PFSK-1 (cell line): ENCODE data around the gene OAS3.

Source experiments
- POLR2AphosphoS5 ChIP-seq: IDR thresholded peaks from 2 replicates; pipeline ENCODE4 v1.6.1; 2012; ENCODE audit warnings: low read depth, mild to moderate bottlenecking, control low read depth, low read length, moderate library complexity
- TAF1 ChIP-seq: IDR thresholded peaks from 2 replicates; pipeline ENCODE4 v1.6.1; 2012; ENCODE audit warnings: low read length, control low read depth, borderline replicate concordance; ENCODE audit not compliant: insufficient read depth
- TF ChIP-seq, protein P1 (sequence below), 2 experiments: IDR thresholded peaks; 2 replicates each; pipeline versions ENCODE4 v1.6.1 to v1.8.0; 2011 to 2012; ENCODE audit warnings: low read depth in 2 of 2, low read length in 2 of 2, control low read depth in 1 of 2, inconsistent platforms in 1 of 2, mild to moderate bottlenecking in 1 of 2, moderate library complexity in 1 of 2; ENCODE audit not compliant: insufficient read depth in 1 of 2

GRCh38 chr12:112973011-112973735, 34.9 kb downstream of the OAS3 start:
- TF ChIP-seq POLR2AphosphoS5 (no peak), TAF1 (no peak)
- TF ChIP-seq, protein P1, sequence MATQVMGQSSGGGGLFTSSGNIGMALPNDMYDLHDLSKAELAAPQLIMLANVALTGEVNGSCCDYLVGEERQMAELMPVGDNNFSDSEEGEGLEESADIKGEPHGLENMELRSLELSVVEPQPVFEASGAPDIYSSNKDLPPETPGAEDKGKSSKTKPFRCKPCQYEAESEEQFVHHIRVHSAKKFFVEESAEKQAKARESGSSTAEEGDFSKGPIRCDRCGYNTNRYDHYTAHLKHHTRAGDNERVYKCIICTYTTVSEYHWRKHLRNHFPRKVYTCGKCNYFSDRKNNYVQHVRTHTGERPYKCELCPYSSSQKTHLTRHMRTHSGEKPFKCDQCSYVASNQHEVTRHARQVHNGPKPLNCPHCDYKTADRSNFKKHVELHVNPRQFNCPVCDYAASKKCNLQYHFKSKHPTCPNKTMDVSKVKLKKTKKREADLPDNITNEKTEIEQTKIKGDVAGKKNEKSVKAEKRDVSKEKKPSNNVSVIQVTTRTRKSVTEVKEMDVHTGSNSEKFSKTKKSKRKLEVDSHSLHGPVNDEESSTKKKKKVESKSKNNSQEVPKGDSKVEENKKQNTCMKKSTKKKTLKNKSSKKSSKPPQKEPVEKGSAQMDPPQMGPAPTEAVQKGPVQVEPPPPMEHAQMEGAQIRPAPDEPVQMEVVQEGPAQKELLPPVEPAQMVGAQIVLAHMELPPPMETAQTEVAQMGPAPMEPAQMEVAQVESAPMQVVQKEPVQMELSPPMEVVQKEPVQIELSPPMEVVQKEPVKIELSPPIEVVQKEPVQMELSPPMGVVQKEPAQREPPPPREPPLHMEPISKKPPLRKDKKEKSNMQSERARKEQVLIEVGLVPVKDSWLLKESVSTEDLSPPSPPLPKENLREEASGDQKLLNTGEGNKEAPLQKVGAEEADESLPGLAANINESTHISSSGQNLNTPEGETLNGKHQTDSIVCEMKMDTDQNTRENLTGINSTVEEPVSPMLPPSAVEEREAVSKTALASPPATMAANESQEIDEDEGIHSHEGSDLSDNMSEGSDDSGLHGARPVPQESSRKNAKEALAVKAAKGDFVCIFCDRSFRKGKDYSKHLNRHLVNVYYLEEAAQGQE (IDR thresholded peaks at IDR 0.05; ENCODE audit: insufficient read depth in 1 of 2, low read depth in 2 of 2, low read length in 2 of 2) = no peak
